GM19372 (cell line): ENCODE data around the gene ANKRD42.
A peak's percentile ranks its signal among the peaks of the same experiment; 100 is the strongest.

Experiments
- ATAC-seq: cut with Tn5 transposase; IDR thresholded peaks from one replicate; pipeline ENCODE4 v1.9.1; 2021; ENCODE audit warnings: mild to moderate bottlenecking, low read depth, moderate library complexity; ENCODE audit not compliant: unreplicated experiment

Gene ANKRD42

GRCh38 chr11:83284501-83285150, 91.1 kb downstream of the ANKRD42 start:
- no peak for ATAC-seq

- ATAC-seq = peak; percentile 34
Observed at GRCh38 chr11:83285151-83285770, 91.7 kb downstream of the ANKRD42 start.

GRCh38 chr11:83285771-83286528, 92.4 kb downstream of the ANKRD42 start, which contains the start of gene CCDC90B:
TSS of gene CCDC90B (minus strand) at chr11:83286367. CDS start at chr11:83285972, 395 bp downstream.
- peak; percentile 86 for ATAC-seq

GRCh38 chr11:83287631-83288030, 94.1 kb downstream of the ANKRD42 start:
- no peak for ATAC-seq

GRCh38 chr11:83292709-83293456, 99.4 kb downstream of the ANKRD42 start:
- ATAC-seq = peak; percentile 73

- no peak for ATAC-seq
Observed at GRCh38 chr11:83293457-83293774, 99.9 kb downstream of the ANKRD42 start.

GRCh38 chr11:83294208-83294607, 100.7 kb downstream of the ANKRD42 start:
- no peak for ATAC-seq
